Activated CD8-positive, alpha-beta memory T cell treated with anti-CD3 and anti-CD28 coated beads, Interleukin-2, amount 50 U/mL, for 4 hours (primary cell): ENCODE data around the gene PCSK1N.

Source experiments
- DNase-seq: peaks from one replicate; pipeline ENCODE4 v3.0.0-alpha.2; 2020

Gene PCSK1N

GRCh38 chrX:48787505-48788443 lies 47.6 kb downstream of the PCSK1N start:
- no peak for DNase-seq

DNA sequence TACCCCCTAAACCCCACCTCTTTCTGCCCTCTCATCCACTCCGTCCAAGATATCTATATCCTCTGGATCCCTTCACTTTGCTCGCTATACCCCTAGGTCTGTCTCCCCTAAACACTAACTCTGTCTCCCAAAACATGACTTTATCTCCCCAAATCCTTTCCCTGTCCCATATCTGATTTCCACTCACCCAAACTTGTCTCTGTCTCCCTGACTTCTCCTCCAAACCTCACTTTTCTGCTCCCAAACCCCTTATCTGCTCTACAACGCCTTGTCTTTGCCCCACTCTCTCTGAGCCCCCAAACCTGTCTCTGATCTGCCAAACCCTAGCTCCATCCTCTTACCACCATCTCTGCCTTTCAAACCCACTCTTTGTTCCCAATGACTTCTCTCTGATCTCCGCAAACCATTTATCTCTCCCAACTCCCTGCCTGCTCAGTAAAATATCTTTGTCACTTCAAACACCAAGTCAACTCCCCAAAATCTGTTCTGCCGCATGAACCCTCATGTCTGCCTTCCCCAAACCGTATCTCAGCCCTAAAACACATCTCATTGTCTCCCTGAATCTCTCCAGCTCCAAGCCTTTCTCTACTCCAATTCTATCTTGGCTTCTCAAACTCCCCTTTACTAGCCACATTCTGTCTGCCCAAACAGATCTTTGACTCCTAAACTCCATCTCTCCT lies 48.4 kb downstream of the PCSK1N start:
- DNase-seq = no peak

- DNase-seq = no peak
These were observed 49.0 kb downstream of the PCSK1N start, which contains the start of gene GATA1 for GRCh38 chrX:48786341-48786800. Gene GATA1, plus strand, starts transcription at chrX:48786590. Its CDS starts 4,520 bp downstream, at chrX:48791110.

DNA sequence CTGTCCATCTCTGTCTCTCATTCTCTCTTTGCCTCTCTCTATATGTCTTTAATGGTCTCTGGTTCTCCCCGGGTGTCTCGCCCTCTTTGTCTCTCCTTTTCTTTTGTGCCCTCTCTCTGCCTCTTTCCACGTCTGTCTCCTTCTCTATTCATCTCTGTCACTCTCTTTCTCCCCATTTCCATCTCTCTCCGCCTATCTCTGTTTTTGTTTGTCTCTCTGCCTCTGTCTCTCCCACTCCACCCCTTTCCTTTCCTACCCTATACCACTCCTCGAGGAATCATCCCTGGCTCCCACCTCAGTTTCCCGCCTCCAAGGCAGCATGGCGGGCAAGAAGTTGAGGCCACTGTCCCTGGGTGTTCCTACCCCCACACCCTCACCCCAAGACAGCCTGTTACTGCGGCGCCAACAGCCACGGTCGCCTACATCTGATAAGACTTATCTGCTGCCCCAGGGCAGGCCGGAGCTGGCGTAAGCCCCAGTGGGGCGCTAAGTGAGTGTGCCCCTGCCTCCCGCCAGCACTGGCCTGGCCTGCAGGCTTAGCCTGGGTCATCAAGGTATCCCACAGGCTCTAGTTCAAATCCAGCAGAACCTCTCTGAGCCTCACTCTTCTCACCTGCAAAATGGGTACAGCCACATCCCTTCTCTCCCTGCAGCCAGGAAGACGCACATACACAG lies 49.7 kb downstream of the PCSK1N start:
- no peak for DNase-seq

DNA sequence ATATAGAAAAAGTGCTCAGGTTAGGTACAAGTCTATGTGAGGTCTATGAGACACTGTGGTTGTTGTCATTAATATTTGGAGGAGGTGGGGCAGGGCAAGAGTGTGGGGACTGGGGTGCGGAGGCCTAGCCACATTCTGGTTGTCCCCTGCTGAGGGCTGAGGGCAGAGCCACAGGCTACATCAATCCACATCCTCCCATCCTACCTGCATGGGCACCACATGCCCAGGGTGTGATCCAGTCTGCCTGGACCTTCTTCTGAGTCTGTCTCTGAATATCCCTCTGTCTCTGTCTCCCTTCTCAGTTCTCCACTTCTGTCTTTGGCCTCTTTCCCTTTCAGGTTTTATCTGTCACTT lies 50.2 kb downstream of the PCSK1N start:
- no peak for DNase-seq

- no peak for DNase-seq
These were observed 50.7 kb downstream of the PCSK1N start for GRCh38 chrX:48784726-48785125.

- no peak for DNase-seq
These were observed 52.6 kb downstream of the PCSK1N start for GRCh38 chrX:48782795-48783194.

DNA sequence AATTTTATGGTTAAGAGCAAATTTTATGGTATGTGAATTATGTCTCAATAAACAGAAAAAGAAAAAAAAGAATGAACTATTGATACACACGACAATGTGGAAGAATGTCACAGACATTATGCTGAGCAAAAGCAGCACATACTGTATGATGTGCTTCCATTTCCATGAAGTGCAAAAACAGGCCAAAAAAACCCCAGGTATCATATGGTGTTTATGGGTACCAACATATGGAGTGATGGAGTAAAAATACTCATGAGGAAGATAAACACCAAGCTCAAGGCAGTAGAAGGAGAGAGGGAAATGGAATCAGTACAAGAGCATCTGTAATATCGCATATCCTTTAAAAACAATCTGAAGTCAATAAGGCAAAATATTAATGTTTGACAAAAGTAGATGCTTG lies 53.2 kb downstream of the PCSK1N start:
- DNase-seq = no peak

GRCh38 chrX:48781705-48782104 lies 53.7 kb downstream of the PCSK1N start:
- no peak for DNase-seq
